ENCODE measurements around the gene RPS6KA1. TPM values are rescaled to one million over a fixed set of nuclear protein-coding genes. Genes with fewer than 3 reads are reported as not detected.

The RPS6KA1 gene
- total and polyA plus RNA-seq, 2 of the 13 experiments (the other 11 are each of a cell fraction or from before 2014, with no cell fraction given) = 19.6 to 24.2 TPM

- Histone ChIP-seq H3K27me3 (ENCODE audit: control insufficient read depth in 1 of 2, insufficient read depth in 2 of 2, low read length in 2 of 2) (no peaks in the 10 kb centered on the region), H3K9ac (ENCODE audit: insufficient read depth, low read depth, low read length) (no peak overlapping the region), H3K4me2 (ENCODE audit: low read depth, low read length) (no peak overlapping the region), H4K20me1 (ENCODE audit: insufficient read depth, low read length) (no peaks in the 10 kb centered on the region), H3K79me2 (ENCODE audit: insufficient read depth, low read length) (no peaks in the 10 kb centered on the region), H3K27ac (ENCODE audit: extremely low read length, insufficient read depth, low read length) (no peak overlapping the region), H3K9me3 (ENCODE audit: low read length) (no peaks in the 10 kb centered on the region), H3K36me3 (replicated peaks in 1 of 2; ENCODE audit: control insufficient read depth in 1 of 2, insufficient read depth in 2 of 2, low read length in 2 of 2) (peaks cover 16 to 49% of the 10 kb centered on the region in 2 experiments; a peak in 4 of 5 replicates), H3K4me1 (ENCODE audit: insufficient read depth, low read length) (peaks cover 29% of the 10 kb centered on the region), H2AFZ (ENCODE audit: low read length) (no peak overlapping the region), H3K4me3 (replicated peaks in 1 of 3; ENCODE audit: insufficient read depth in 1 of 3, low read depth in 2 of 3, low read length in 3 of 3) (no peak overlapping the region)
- BruUV-seq (replicated peaks) = no TSS peak
- ChIA-PET POLR2A (no interaction called here), CTCF (ENCODE audit: low intra/inter-chr PET ratio, low total read pairs) (no interaction called here)
- no peak for TF ChIP-seq ZFP62 (CRISPR knock-in tag; IDR thresholded peaks at IDR 0.05)
- no peak for TF ChIP-seq KDM5A (IDR thresholded peaks at IDR 0.05; ENCODE audit: borderline replicate concordance, low read length)
- TF ChIP-seq ZSCAN5A (CRISPR knock-in tag; IDR thresholded peaks at IDR 0.05; ENCODE audit: borderline replicate concordance) = no peak
- TF ChIP-seq ZNF557 (CRISPR knock-in tag; IDR thresholded peaks at IDR 0.05) = no peak
- no peak for TF ChIP-seq SSRP1 (CRISPR knock-in tag; IDR thresholded peaks at IDR 0.05)
- no peak for TF ChIP-seq ZBTB26 (CRISPR knock-in tag; IDR thresholded peaks at IDR 0.05; ENCODE audit: borderline replicate concordance)
- TF ChIP-seq SETDB1 (CRISPR knock-in tag; IDR thresholded peaks at IDR 0.05; ENCODE audit: borderline replicate concordance) = no peak
- TF ChIP-seq ZNF232 (CRISPR knock-in tag; IDR thresholded peaks at IDR 0.05; ENCODE audit: borderline replicate concordance) = no peak
- TF ChIP-seq PAWR (CRISPR knock-in tag; IDR thresholded peaks at IDR 0.05; ENCODE audit: borderline replicate concordance) = no peak
- WGBS (ENCODE audit: low lambda C conversion rate) = 98% methylated on average over 12 of the region's 13 CpGs
- ATAC-seq (no peak), DNase-seq (ENCODE audit: low spot score) (no peak), FAIRE-seq (no peak)
- intact Hi-C loops (cut with micrococcal nuclease; ENCODE audit: unreplicated experiment) (no loop called here), in situ Hi-C loops (cut with HindIII; ENCODE audit: extremely low pct_ligation_motif_present, low pct_unique_long_range_greater_than_20kb) (no loop called here)
Observed at GRCh38 chr1:26558685-26559048, 29.1 kb downstream of the RPS6KA1 start.
